ENCODE data around the gene MRPS16. TPM values are rescaled to one million over a fixed set of nuclear protein-coding genes. Genes with fewer than 3 reads are reported as not detected.

MRPS16 gene
- total and polyA plus RNA-seq, 9 of the 15 experiments (the other 6 are each of a cell fraction or from before 2014, with no cell fraction given), result 65.0 to 239 (median 146) TPM

DNA sequence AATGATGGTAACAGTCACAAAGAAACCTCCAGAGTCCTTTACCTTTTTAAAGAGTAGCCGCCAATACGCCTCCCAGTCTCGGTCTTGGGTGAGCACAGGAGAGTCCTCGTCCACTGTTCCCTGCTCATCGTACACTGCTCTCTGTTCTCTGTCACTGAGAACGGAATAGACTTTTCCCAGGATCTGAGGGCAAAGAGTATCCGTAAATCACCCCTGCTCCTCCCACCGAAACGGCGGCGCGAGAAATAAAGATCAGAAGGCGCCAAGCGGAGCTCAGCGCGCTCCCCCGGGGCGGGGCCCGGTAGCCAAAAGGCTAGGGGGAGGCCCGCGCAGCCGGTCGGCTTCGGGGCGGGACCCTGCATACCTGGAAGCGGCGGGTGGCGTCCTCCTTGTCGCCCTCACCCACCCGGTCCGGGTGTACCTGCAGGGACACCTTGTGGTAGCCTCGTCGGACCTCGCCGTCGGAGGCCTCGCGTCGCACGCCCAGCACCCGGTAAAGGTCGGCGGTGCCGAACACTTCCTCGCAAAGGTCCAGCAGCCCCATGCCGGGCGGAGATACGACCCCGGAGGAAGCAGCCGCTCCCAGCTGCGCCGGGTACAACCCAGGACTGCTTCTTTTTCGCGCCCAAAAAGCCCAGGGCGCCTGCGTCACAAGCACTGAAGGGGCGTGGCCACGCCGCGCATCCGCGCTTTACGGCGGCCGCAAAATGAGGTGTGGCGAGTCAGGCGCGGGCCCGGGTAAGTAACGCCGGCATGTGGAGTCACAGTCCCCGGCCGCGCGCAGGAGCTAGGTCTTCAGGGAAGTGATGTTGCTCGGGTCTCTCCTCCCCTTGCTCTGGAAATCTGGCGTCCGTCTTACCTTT is 5.6 kb downstream of the MRPS16 start, which contains the start of gene DNAJC9 (continued):
- TF ChIP-seq TAL1 (IDR thresholded peaks at IDR 0.05), result no peak
- TF ChIP-seq, protein P1, sequence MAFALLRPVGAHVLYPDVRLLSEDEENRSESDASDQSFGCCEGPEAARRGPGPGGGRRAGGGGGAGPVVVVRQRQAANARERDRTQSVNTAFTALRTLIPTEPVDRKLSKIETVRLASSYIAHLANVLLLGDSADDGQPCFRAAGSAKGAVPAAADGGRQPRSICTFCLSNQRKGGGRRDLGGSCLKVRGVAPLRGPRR (CRISPR knock-in tag; IDR thresholded peaks at IDR 0.05), result peak; percentile 44; the same call in 1 of the 2 replicates
- TF ChIP-seq MEF2D (tag; conservative IDR thresholded peaks at IDR 0.05; ENCODE audit: low read depth), result no peak
- peak; percentile 76; the same call in 1 of the 2 replicates for TF ChIP-seq PHTF2 (CRISPR knock-in tag; IDR thresholded peaks at IDR 0.05)
- peak; percentile 62; the same call in 1 of the 2 replicates for TF ChIP-seq ZNF324 (CRISPR knock-in tag; IDR thresholded peaks at IDR 0.05)
- no peak for TF ChIP-seq EWSR1 (IDR thresholded peaks at IDR 0.05; ENCODE audit: borderline replicate concordance, low read depth, partially characterized antibody)
- no peak; the same call in 1 of the 2 replicates for TF ChIP-seq ZKSCAN1 (IDR thresholded peaks at IDR 0.05; ENCODE audit: low read depth, low read length)
- no peak for TF ChIP-seq RBM39 (optimal IDR thresholded peaks at IDR 0.05; ENCODE audit: low read depth, low read length)
- no peak for TF ChIP-seq STAG1 (CRISPR knock-in tag; IDR thresholded peaks at IDR 0.05; ENCODE audit: borderline replicate concordance)
- TF ChIP-seq SMARCA4 (IDR thresholded peaks at IDR 0.05), result peak; percentile 68; the same call in 1 of the 2 replicates
- peak; percentile 99 for TF ChIP-seq POLR2AphosphoS2 (IDR thresholded peaks at IDR 0.05; ENCODE audit: low read length)
- peak; percentile 76 for TF ChIP-seq RHOXF2B (CRISPR knock-in tag; conservative IDR thresholded peaks at IDR 0.05)
- no peak for TF ChIP-seq ZNF121 (CRISPR knock-in tag; conservative IDR thresholded peaks at IDR 0.05)
- no peak for TF ChIP-seq MED1 (CRISPR knock-in tag; IDR thresholded peaks at IDR 0.05; ENCODE audit: borderline replicate concordance)
- TF ChIP-seq EGR1 (conservative IDR thresholded peaks at IDR 0.05), result 0 out of 2 replicates have a peak, but pooled peaks have one; percentile 11
- TF ChIP-seq HDAC8 (tag; IDR thresholded peaks at IDR 0.05), result no peak
- TF ChIP-seq, protein P2, sequence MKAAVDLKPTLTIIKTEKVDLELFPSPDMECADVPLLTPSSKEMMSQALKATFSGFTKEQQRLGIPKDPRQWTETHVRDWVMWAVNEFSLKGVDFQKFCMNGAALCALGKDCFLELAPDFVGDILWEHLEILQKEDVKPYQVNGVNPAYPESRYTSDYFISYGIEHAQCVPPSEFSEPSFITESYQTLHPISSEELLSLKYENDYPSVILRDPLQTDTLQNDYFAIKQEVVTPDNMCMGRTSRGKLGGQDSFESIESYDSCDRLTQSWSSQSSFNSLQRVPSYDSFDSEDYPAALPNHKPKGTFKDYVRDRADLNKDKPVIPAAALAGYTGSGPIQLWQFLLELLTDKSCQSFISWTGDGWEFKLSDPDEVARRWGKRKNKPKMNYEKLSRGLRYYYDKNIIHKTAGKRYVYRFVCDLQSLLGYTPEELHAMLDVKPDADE (conservative IDR thresholded peaks at IDR 0.05; ENCODE audit: control insufficient read depth, low read depth, low read length), result no peak; the same call in 1 of the 2 replicates
- no peak for TF ChIP-seq SNIP1 (IDR thresholded peaks at IDR 0.05; ENCODE audit: low read depth)
- peak; percentile 82; the same call in 1 of the 2 replicates for TF ChIP-seq ZNF76 (CRISPR knock-in tag; IDR thresholded peaks at IDR 0.05; ENCODE audit: borderline replicate concordance)
- peak; percentile 97 for TF ChIP-seq PHB (CRISPR knock-in tag; IDR thresholded peaks at IDR 0.05)
- no peak; the same call in 1 of the 2 replicates for TF ChIP-seq HMG20B (CRISPR knock-in tag; IDR thresholded peaks at IDR 0.05)
- TF ChIP-seq PHF21A (IDR thresholded peaks at IDR 0.05; ENCODE audit: borderline replicate concordance, low read depth), result no peak
- peak; percentile 61 for TF ChIP-seq NCOR1 (IDR thresholded peaks at IDR 0.05)
- peak; percentile 97 for TF ChIP-seq POLR2H (tag; IDR thresholded peaks at IDR 0.05; ENCODE audit: low read depth)
- peak; percentile 19; the same call in 1 of the 2 replicates for TF ChIP-seq JUN (IDR thresholded peaks at IDR 0.05; ENCODE audit: borderline replicate concordance, low read depth, low read length)
- peak; percentile 91; the same call in 1 of the 2 replicates for TF ChIP-seq JUN (CRISPR knock-in tag; IDR thresholded peaks at IDR 0.05; ENCODE audit: borderline replicate concordance)
- TF ChIP-seq, protein P3, sequence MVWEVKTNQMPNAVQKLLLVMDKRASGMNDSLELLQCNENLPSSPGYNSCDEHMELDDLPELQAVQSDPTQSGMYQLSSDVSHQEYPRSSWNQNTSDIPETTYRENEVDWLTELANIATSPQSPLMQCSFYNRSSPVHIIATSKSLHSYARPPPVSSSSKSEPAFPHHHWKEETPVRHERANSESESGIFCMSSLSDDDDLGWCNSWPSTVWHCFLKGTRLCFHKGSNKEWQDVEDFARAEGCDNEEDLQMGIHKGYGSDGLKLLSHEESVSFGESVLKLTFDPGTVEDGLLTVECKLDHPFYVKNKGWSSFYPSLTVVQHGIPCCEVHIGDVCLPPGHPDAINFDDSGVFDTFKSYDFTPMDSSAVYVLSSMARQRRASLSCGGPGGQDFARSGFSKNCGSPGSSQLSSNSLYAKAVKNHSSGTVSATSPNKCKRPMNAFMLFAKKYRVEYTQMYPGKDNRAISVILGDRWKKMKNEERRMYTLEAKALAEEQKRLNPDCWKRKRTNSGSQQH (CRISPR knock-in tag; IDR thresholded peaks at IDR 0.05), result peak; percentile 92
